Thyroid gland (tissue), 4 donors: ENCODE results near the gene MRPS33.

ENCODE experiments used
- CTCF ChIP-seq, 6 experiments: fragments of 200-600 bp in 3 of 6; fragments of 450-650 bp in 3 of 6; sonication (generic) in 3 of 6; IDR thresholded peaks; one replicate each; pipeline ENCODE4 v1.5.1; 2016 to 2019; ENCODE audit warnings: antibody characterized with exemption in 6 of 6, mild to moderate bottlenecking in 2 of 6, inconsistent platforms in 1 of 6, moderate library complexity in 1 of 6
- POLR2A ChIP-seq, 2 donors: fragments of 450-650 bp; IDR thresholded peaks; one replicate each; pipeline ENCODE4 v1.6.1; 2017; ENCODE audit warnings: antibody characterized with exemption in 2 of 2, mild to moderate bottlenecking in 2 of 2, moderate library complexity in 1 of 2

- TF ChIP-seq POLR2A (IDR thresholded peaks at IDR 0.05) (no peak), CTCF (IDR thresholded peaks at IDR 0.05) (no peak)
Measured at GRCh38 chr7:141023295-141023694, 8.5 kb upstream of the MRPS33 start.
